ENCODE data around the gene PDYN. TPM values are rescaled to one million over a fixed set of nuclear protein-coding genes. Genes with fewer than 3 reads are reported as not detected.

The PDYN gene
- total and polyA plus RNA-seq, 9 donors = not detected

- H3K27me3 ChIP-seq (ENCODE audit: control insufficient read depth, insufficient read depth, low read length) = peaks cover 27% of the 10 kb centered on the region
- H3K4me3 ChIP-seq (ENCODE audit: low read length) = no peak overlapping the region
- H3K36me3 ChIP-seq (ENCODE audit: control insufficient read depth, insufficient read depth, low read length) = no peaks in the 10 kb centered on the region
- 66% methylated on average over 15 of the region's 15 CpGs for WGBS (ENCODE audit: insufficient coverage)
- no peaks in the 10 kb centered on the region for H3K9me3 ChIP-seq (replicated peaks; ENCODE audit: control insufficient read depth, low read depth, low read length)
- H3K4me1 ChIP-seq (ENCODE audit: control insufficient read depth, insufficient read depth, low read length) = no peaks in the 10 kb centered on the region
- no peak overlapping the region for H3K27ac ChIP-seq (ENCODE audit: low read length)
- no peak for DNase-seq
These were observed 3.8 kb upstream of the PDYN start for GRCh38 chr20:1997483-1998192.

- H3K27me3 ChIP-seq (ENCODE audit: control insufficient read depth, insufficient read depth, low read length) = peaks cover 38% of the 10 kb centered on the region
- H3K36me3 ChIP-seq (ENCODE audit: control insufficient read depth, insufficient read depth, low read length) = no peaks in the 10 kb centered on the region
- no peaks in the 10 kb centered on the region for H3K4me1 ChIP-seq (ENCODE audit: control insufficient read depth, insufficient read depth, low read length)
- H3K4me3 ChIP-seq (ENCODE audit: low read length) = no peak overlapping the region
- no peak overlapping the region for H3K27ac ChIP-seq (ENCODE audit: low read length)
- 88% methylated on average over 1 of the region's 10 CpGs for WGBS (ENCODE audit: insufficient coverage)
- no peaks in the 10 kb centered on the region for H3K9me3 ChIP-seq (replicated peaks; ENCODE audit: control insufficient read depth, low read depth, low read length)
- DNase-seq = no peak
These were observed 1.9 kb upstream of the PDYN start for GRCh38 chr20:1995531-1996310.

GRCh38 chr20:1994627-1995026 is 769 bp upstream of the PDYN start:
- WGBS (ENCODE audit: insufficient coverage) = 80% methylated on average over 14 of the region's 14 CpGs
- no peaks in the 10 kb centered on the region for H3K4me1 ChIP-seq (ENCODE audit: control insufficient read depth, insufficient read depth, low read length)
- no peaks in the 10 kb centered on the region for H3K9me3 ChIP-seq (replicated peaks; ENCODE audit: control insufficient read depth, low read depth, low read length)
- no peak for DNase-seq
- no peak overlapping the region for H3K4me3 ChIP-seq (ENCODE audit: low read length)
- H3K27me3 ChIP-seq (ENCODE audit: control insufficient read depth, insufficient read depth, low read length) = peaks cover 40% of the 10 kb centered on the region
- no peak overlapping the region for H3K27ac ChIP-seq (ENCODE audit: low read length)
- H3K36me3 ChIP-seq (ENCODE audit: control insufficient read depth, insufficient read depth, low read length) = no peaks in the 10 kb centered on the region

- Histone ChIP-seq H3K9me3 (replicated peaks; ENCODE audit: control insufficient read depth, low read depth, low read length) (no peaks in the 10 kb centered on the region), H3K36me3 (ENCODE audit: control insufficient read depth, insufficient read depth, low read length) (no peaks in the 10 kb centered on the region), H3K4me1 (ENCODE audit: control insufficient read depth, insufficient read depth, low read length) (no peaks in the 10 kb centered on the region), H3K27me3 (ENCODE audit: control insufficient read depth, insufficient read depth, low read length) (peaks cover 40% of the 10 kb centered on the region), H3K27ac (ENCODE audit: low read length) (no peak overlapping the region), H3K4me3 (ENCODE audit: low read length) (no peak overlapping the region)
- no peak for DNase-seq
- WGBS (ENCODE audit: insufficient coverage) = 18% methylated on average over 4 of the region's 8 CpGs
These were observed 1.3 kb downstream of the PDYN start for GRCh38 chr20:1992359-1993110.

GRCh38 chr20:1987826-1988225 is 6.0 kb downstream of the PDYN start:
- no peak overlapping the region for H3K27ac ChIP-seq (ENCODE audit: low read length)
- DNase-seq = no peak
- no peak overlapping the region for H3K4me3 ChIP-seq (ENCODE audit: low read length)
- no peaks in the 10 kb centered on the region for H3K4me1 ChIP-seq (ENCODE audit: control insufficient read depth, insufficient read depth, low read length)
- H3K27me3 ChIP-seq (ENCODE audit: control insufficient read depth, insufficient read depth, low read length) = peaks cover 20% of the 10 kb centered on the region
- WGBS (ENCODE audit: insufficient coverage) = 50% methylated on average over 2 of the region's 3 CpGs
- H3K9me3 ChIP-seq (replicated peaks; ENCODE audit: control insufficient read depth, low read depth, low read length) = no peaks in the 10 kb centered on the region
- no peaks in the 10 kb centered on the region for H3K36me3 ChIP-seq (ENCODE audit: control insufficient read depth, insufficient read depth, low read length)

GRCh38 chr20:1983301-1983700 is 10.6 kb downstream of the PDYN start:
- no peak for DNase-seq
- H3K27ac ChIP-seq (ENCODE audit: low read length) = no peak overlapping the region
- peaks cover 4% of the 10 kb centered on the region for H3K27me3 ChIP-seq (ENCODE audit: control insufficient read depth, insufficient read depth, low read length)
- WGBS (ENCODE audit: insufficient coverage) = 46% methylated on average over 4 of the region's 4 CpGs
- H3K36me3 ChIP-seq (ENCODE audit: control insufficient read depth, insufficient read depth, low read length) = no peaks in the 10 kb centered on the region
- no peak overlapping the region for H3K4me3 ChIP-seq (ENCODE audit: low read length)
- H3K4me1 ChIP-seq (ENCODE audit: control insufficient read depth, insufficient read depth, low read length) = no peaks in the 10 kb centered on the region
- H3K9me3 ChIP-seq (replicated peaks; ENCODE audit: control insufficient read depth, low read depth, low read length) = no peaks in the 10 kb centered on the region

GRCh38 chr20:1982686-1983085 is 11.2 kb downstream of the PDYN start:
- H3K27ac ChIP-seq (ENCODE audit: low read length) = no peak overlapping the region
- H3K4me1 ChIP-seq (ENCODE audit: control insufficient read depth, insufficient read depth, low read length) = no peaks in the 10 kb centered on the region
- DNase-seq = no peak
- peaks cover 4% of the 10 kb centered on the region for H3K27me3 ChIP-seq (ENCODE audit: control insufficient read depth, insufficient read depth, low read length)
- no peaks in the 10 kb centered on the region for H3K36me3 ChIP-seq (ENCODE audit: control insufficient read depth, insufficient read depth, low read length)
- H3K4me3 ChIP-seq (ENCODE audit: low read length) = no peak overlapping the region
- H3K9me3 ChIP-seq (replicated peaks; ENCODE audit: control insufficient read depth, low read depth, low read length) = no peaks in the 10 kb centered on the region
- 60% methylated on average over 3 of the region's 5 CpGs for WGBS (ENCODE audit: insufficient coverage)

- Histone ChIP-seq H3K9me3 (replicated peaks; ENCODE audit: control insufficient read depth, low read depth, low read length) (no peaks in the 10 kb centered on the region), H3K27me3 (ENCODE audit: control insufficient read depth, insufficient read depth, low read length) (no peaks in the 10 kb centered on the region), H3K4me1 (ENCODE audit: control insufficient read depth, insufficient read depth, low read length) (no peaks in the 10 kb centered on the region), H3K4me3 (ENCODE audit: low read length) (no peak overlapping the region), H3K27ac (ENCODE audit: low read length) (no peak overlapping the region), H3K36me3 (ENCODE audit: control insufficient read depth, insufficient read depth, low read length) (no peaks in the 10 kb centered on the region)
- no peak for DNase-seq
- no CpG with 5 or more reads among the region's 3 CpGs for WGBS (ENCODE audit: insufficient coverage)
These were observed 14.6 kb downstream of the PDYN start for GRCh38 chr20:1979106-1979778.

- no peak for DNase-seq
- Histone ChIP-seq H3K4me3 (ENCODE audit: low read length) (no peak overlapping the region), H3K36me3 (ENCODE audit: control insufficient read depth, insufficient read depth, low read length) (no peaks in the 10 kb centered on the region), H3K27ac (ENCODE audit: low read length) (no peak overlapping the region), H3K9me3 (replicated peaks; ENCODE audit: control insufficient read depth, low read depth, low read length) (no peaks in the 10 kb centered on the region), H3K27me3 (ENCODE audit: control insufficient read depth, insufficient read depth, low read length) (peaks cover 3% of the 10 kb centered on the region), H3K4me1 (ENCODE audit: control insufficient read depth, insufficient read depth, low read length) (no peaks in the 10 kb centered on the region)
- WGBS (ENCODE audit: insufficient coverage) = 87% methylated on average over 9 of the region's 11 CpGs
These were observed 18.6 kb downstream of the PDYN start for GRCh38 chr20:1975291-1975690.

All from muscle of leg (tissue), 11 donors.